ENCODE measurements around the gene EIF4E. TPM values are rescaled to one million over a fixed set of nuclear protein-coding genes. Genes with fewer than 3 reads are reported as not detected.
A peak's percentile ranks its signal among the peaks of the same experiment; 100 is the strongest.

EIF4E gene
- total RNA-seq (73.5 TPM), polyA plus RNA-seq (ENCODE audit: insufficient read depth in 1 of 8, insufficient read length in 8 of 8, low replicate concordance in 1 of 8) (10 to 100 TPM; 52.1 to 73.9 (median 59.8) TPM)
- long read RNA-seq, donor 1, full-length matches to known transcripts: 6 of 6 reads
- long read RNA-seq, donor 1, partial matches to known transcripts: 0 of 6 reads
- long read RNA-seq, donor 1, other reads (novel, unspliced or antisense): 0 of 6 reads
- long read RNA-seq, donor 2, full-length matches to known transcripts: 2 of 2 reads
- long read RNA-seq, donor 2, partial matches to known transcripts: 0 of 2 reads
- long read RNA-seq, donor 2, other reads (novel, unspliced or antisense): 0 of 2 reads
- long read RNA-seq, donor 3, full-length matches to known transcripts: 7 of 7 reads
- long read RNA-seq, donor 3, partial matches to known transcripts: 0 of 7 reads
- long read RNA-seq, donor 3, other reads (novel, unspliced or antisense): 0 of 7 reads
- long read RNA-seq, donor 4, full-length matches to known transcripts: 8 of 8 reads
- long read RNA-seq, donor 4, partial matches to known transcripts: 0 of 8 reads
- long read RNA-seq, donor 4, other reads (novel, unspliced or antisense): 0 of 8 reads
- long read RNA-seq, donor 5, full-length matches to known transcripts: 43 of 43 reads
- long read RNA-seq, donor 5, partial matches to known transcripts: 0 of 43 reads
- long read RNA-seq, donor 5, other reads (novel, unspliced or antisense): 0 of 43 reads
- long read RNA-seq, donor 6, full-length matches to known transcripts: 18 of 18 reads
- long read RNA-seq, donor 6, partial matches to known transcripts: 0 of 18 reads
- long read RNA-seq, donor 6, other reads (novel, unspliced or antisense): 0 of 18 reads
- long read RNA-seq, donor 7, full-length matches to known transcripts: 16 of 16 reads
- long read RNA-seq, donor 7, partial matches to known transcripts: 0 of 16 reads
- long read RNA-seq, donor 7, other reads (novel, unspliced or antisense): 0 of 16 reads
- long read RNA-seq, donor 8, full-length matches to known transcripts: 31 of 49 reads
- long read RNA-seq, donor 8, partial matches to known transcripts: 18 of 49 reads
- long read RNA-seq, donor 8, other reads (novel, unspliced or antisense): 0 of 49 reads
- long read RNA-seq, donor 9, full-length matches to known transcripts: 16 of 30 reads
- long read RNA-seq, donor 9, partial matches to known transcripts: 14 of 30 reads
- long read RNA-seq, donor 9, other reads (novel, unspliced or antisense): 0 of 30 reads
- long read RNA-seq, donor 10, full-length matches to known transcripts: 46 of 46 reads
- long read RNA-seq, donor 10, partial matches to known transcripts: 0 of 46 reads
- long read RNA-seq, donor 10, other reads (novel, unspliced or antisense): 0 of 46 reads
- long read RNA-seq, donor 11, full-length matches to known transcripts: 15 of 15 reads
- long read RNA-seq, donor 11, partial matches to known transcripts: 0 of 15 reads
- long read RNA-seq, donor 11, other reads (novel, unspliced or antisense): 0 of 15 reads

GRCh38 chr4:98928505-98929340 lies at the start of gene EIF4E:
Gene EIF4E (minus strand): TSS chr4:98929133. CDS start chr4:98929112, 21 bp downstream.
- 0% methylated on average over 37 of the region's 68 CpGs for WGBS (ENCODE audit: insufficient coverage)
- DNase-seq: peak; percentile 100
- peaks cover 4% of the 10 kb centered on the region for H3K36me3 ChIP-seq (ENCODE audit: control insufficient read depth, insufficient read depth, low read length)
- H3K9me3 ChIP-seq (replicated peaks; ENCODE audit: control insufficient read depth, low read depth, low read length): no peaks in the 10 kb centered on the region
- H3K4me1 ChIP-seq (ENCODE audit: control insufficient read depth, insufficient read depth, low read length): peaks cover 4% of the 10 kb centered on the region
- peak within 1 kb of the TSS; percentile 96 for H3K27ac ChIP-seq (ENCODE audit: low read length)
- no peaks in the 10 kb centered on the region for H3K27me3 ChIP-seq (ENCODE audit: control insufficient read depth, insufficient read depth, low read length)
- peak within 1 kb of the TSS; percentile 80 for H3K4me3 ChIP-seq (ENCODE audit: low read length)

GRCh38 chr4:98977557-98977956 lies 48.6 kb upstream of the EIF4E start:
- no peaks in the 10 kb centered on the region for H3K36me3 ChIP-seq (ENCODE audit: control insufficient read depth, insufficient read depth, low read length)
- 98% methylated on average over 4 of the region's 7 CpGs for WGBS (ENCODE audit: insufficient coverage)

GRCh38 chr4:98976716-98977115 lies 47.8 kb upstream of the EIF4E start:
- Histone ChIP-seq H3K36me3 (ENCODE audit: control insufficient read depth, insufficient read depth, low read length) (no peaks in the 10 kb centered on the region), H3K27me3 (ENCODE audit: control insufficient read depth, insufficient read depth, low read length) (no peaks in the 10 kb centered on the region), H3K9me3 (replicated peaks; ENCODE audit: control insufficient read depth, low read depth, low read length) (no peaks in the 10 kb centered on the region), H3K4me1 (ENCODE audit: control insufficient read depth, insufficient read depth, low read length) (no peaks in the 10 kb centered on the region), H3K4me3 (ENCODE audit: low read length) (no peak overlapping the region), H3K27ac (ENCODE audit: low read length) (no peak overlapping the region)
- DNase-seq: no peak
- 59% methylated on average over 4 of the region's 4 CpGs for WGBS (ENCODE audit: insufficient coverage)

More at GRCh38 chr4:98977557-98977956, 48.6 kb upstream of the EIF4E start:
- no peak overlapping the region for H3K4me3 ChIP-seq (ENCODE audit: low read length)
- no peak for DNase-seq
- H3K27ac ChIP-seq (ENCODE audit: low read length): no peak overlapping the region
- no peaks in the 10 kb centered on the region for H3K4me1 ChIP-seq (ENCODE audit: control insufficient read depth, insufficient read depth, low read length)
- H3K9me3 ChIP-seq (replicated peaks; ENCODE audit: control insufficient read depth, low read depth, low read length): no peaks in the 10 kb centered on the region
- H3K27me3 ChIP-seq (ENCODE audit: control insufficient read depth, insufficient read depth, low read length): no peaks in the 10 kb centered on the region

GRCh38 chr4:98969878-98970785 lies 41.2 kb upstream of the EIF4E start:
- Histone ChIP-seq H3K36me3 (ENCODE audit: control insufficient read depth, insufficient read depth, low read length) (no peaks in the 10 kb centered on the region), H3K4me3 (ENCODE audit: low read length) (no peak overlapping the region), H3K4me1 (ENCODE audit: control insufficient read depth, insufficient read depth, low read length) (no peaks in the 10 kb centered on the region), H3K27ac (ENCODE audit: low read length) (no peak overlapping the region), H3K27me3 (ENCODE audit: control insufficient read depth, insufficient read depth, low read length) (no peaks in the 10 kb centered on the region), H3K9me3 (replicated peaks; ENCODE audit: control insufficient read depth, low read depth, low read length) (no peaks in the 10 kb centered on the region)
- peak; percentile 22 for DNase-seq
- WGBS (ENCODE audit: insufficient coverage): no CpG with 5 or more reads among the region's 1 CpG

GRCh38 chr4:98967786-98968329 lies 38.9 kb upstream of the EIF4E start:
- DNase-seq: no peak
- Histone ChIP-seq H3K27ac (ENCODE audit: low read length) (no peak overlapping the region), H3K27me3 (ENCODE audit: control insufficient read depth, insufficient read depth, low read length) (no peaks in the 10 kb centered on the region), H3K4me1 (ENCODE audit: control insufficient read depth, insufficient read depth, low read length) (no peaks in the 10 kb centered on the region), H3K4me3 (ENCODE audit: low read length) (no peak overlapping the region), H3K9me3 (replicated peaks; ENCODE audit: control insufficient read depth, low read depth, low read length) (no peaks in the 10 kb centered on the region), H3K36me3 (ENCODE audit: control insufficient read depth, insufficient read depth, low read length) (no peaks in the 10 kb centered on the region)
- WGBS (ENCODE audit: insufficient coverage): 64% methylated on average over 3 of the region's 3 CpGs

GRCh38 chr4:98966926-98967325 lies 38.0 kb upstream of the EIF4E start:
- no peaks in the 10 kb centered on the region for H3K4me1 ChIP-seq (ENCODE audit: control insufficient read depth, insufficient read depth, low read length)

GRCh38 chr4:98963538-98964433 lies 34.9 kb upstream of the EIF4E start:
- DNase-seq: no peak
- Histone ChIP-seq H3K9me3 (replicated peaks; ENCODE audit: control insufficient read depth, low read depth, low read length) (no peaks in the 10 kb centered on the region), H3K4me3 (ENCODE audit: low read length) (no peak overlapping the region), H3K27me3 (ENCODE audit: control insufficient read depth, insufficient read depth, low read length) (no peaks in the 10 kb centered on the region), H3K36me3 (ENCODE audit: control insufficient read depth, insufficient read depth, low read length) (no peaks in the 10 kb centered on the region), H3K4me1 (ENCODE audit: control insufficient read depth, insufficient read depth, low read length) (no peaks in the 10 kb centered on the region), H3K27ac (ENCODE audit: low read length) (no peak overlapping the region)
- no CpG with 5 or more reads among the region's 5 CpGs for WGBS (ENCODE audit: insufficient coverage)

More at GRCh38 chr4:98966926-98967325, 38.0 kb upstream of the EIF4E start:
- H3K4me3 ChIP-seq (ENCODE audit: low read length): no peak overlapping the region
- no peaks in the 10 kb centered on the region for H3K9me3 ChIP-seq (replicated peaks; ENCODE audit: control insufficient read depth, low read depth, low read length)
- no CpG with 5 or more reads among the region's 3 CpGs for WGBS (ENCODE audit: insufficient coverage)
- no peak overlapping the region for H3K27ac ChIP-seq (ENCODE audit: low read length)
- no peaks in the 10 kb centered on the region for H3K27me3 ChIP-seq (ENCODE audit: control insufficient read depth, insufficient read depth, low read length)
- DNase-seq: no peak
- H3K36me3 ChIP-seq (ENCODE audit: control insufficient read depth, insufficient read depth, low read length): no peaks in the 10 kb centered on the region
